ACHN (cell line): Measurements from ENCODE around the gene CHN2.

Experiments
- DNase-seq: peaks from one replicate; pipeline ENCODE4 v3.0.0-alpha.2; 2015
- in situ Hi-C: cut with HindIII; loops from 2 replicates; pipeline ENCODE4 v1.10.0; 2017; ENCODE audit warnings: low sequenced_read_pairs, low pct_ligation_motif_present, low pct_unique_long_range_greater_than_20kb

Gene CHN2

GRCh38 chr7:29194594-29195427 is at the start of gene CHN2:
Gene CHN2 (plus strand): TSS chr7:29194775.
- DNase-seq = peak; percentile 27
- in situ Hi-C loops = no loop called here

- in situ Hi-C loops = no loop called here
Observed at GRCh38 chr7:29145553-29146056, 49.0 kb upstream of the CHN2 start.

GRCh38 chr7:29146057-29146706 is 48.4 kb upstream of the CHN2 start, which contains the start of gene CPVL:
Gene CPVL (minus strand): TSS chr7:29146537. CDS start chr7:29121061, 25,476 bp downstream.
- DNase-seq = no peak
- in situ Hi-C loops = no loop called here

More at GRCh38 chr7:29145553-29146056, 49.0 kb upstream of the CHN2 start:
- DNase-seq = no peak

- DNase-seq = no peak
- in situ Hi-C loops = no loop called here
Observed at GRCh38 chr7:29146888-29147609, 47.5 kb upstream of the CHN2 start.

- in situ Hi-C loops = no loop called here
- DNase-seq = no peak
Observed at GRCh38 chr7:29147821-29148220, 46.8 kb upstream of the CHN2 start.

- no peak for DNase-seq
Observed at GRCh38 chr7:29149036-29149435, 45.5 kb upstream of the CHN2 start.

GRCh38 chr7:29150856-29151255 is 43.7 kb upstream of the CHN2 start:
- no peak for DNase-seq
- in situ Hi-C loops = no loop called here

More at GRCh38 chr7:29149036-29149435, 45.5 kb upstream of the CHN2 start:
- in situ Hi-C loops = no loop called here

- in situ Hi-C loops = no loop called here
- DNase-seq = no peak
Observed at GRCh38 chr7:29154076-29154475, 40.5 kb upstream of the CHN2 start.

- in situ Hi-C loops = no loop called here
- no peak for DNase-seq
Observed at GRCh38 chr7:29156907-29157452, 37.6 kb upstream of the CHN2 start.

- in situ Hi-C loops = no loop called here
- DNase-seq = no peak
Observed at GRCh38 chr7:29158795-29159423, 35.7 kb upstream of the CHN2 start.

GRCh38 chr7:29160080-29160479 is 34.5 kb upstream of the CHN2 start:
- in situ Hi-C loops = no loop called here
- no peak for DNase-seq

- in situ Hi-C loops = no loop called here
Observed at GRCh38 chr7:29161231-29161630, 33.3 kb upstream of the CHN2 start.

GRCh38 chr7:29162577-29162976 is 32.0 kb upstream of the CHN2 start:
- in situ Hi-C loops = no loop called here
- no peak for DNase-seq

More at GRCh38 chr7:29161231-29161630, 33.3 kb upstream of the CHN2 start:
- DNase-seq = no peak

- in situ Hi-C loops = no loop called here
- no peak for DNase-seq
Observed at GRCh38 chr7:29163854-29164253, 30.7 kb upstream of the CHN2 start.

- DNase-seq = no peak
- in situ Hi-C loops = no loop called here
Observed at GRCh38 chr7:29167721-29168120, 26.9 kb upstream of the CHN2 start.

- no peak for DNase-seq
- in situ Hi-C loops = no loop called here
Observed at GRCh38 chr7:29170781-29171180, 23.8 kb upstream of the CHN2 start.

GRCh38 chr7:29173458-29173857 is 21.1 kb upstream of the CHN2 start:
- in situ Hi-C loops = no loop called here
- DNase-seq = no peak

GRCh38 chr7:29177963-29178600 is 16.5 kb upstream of the CHN2 start:
- in situ Hi-C loops = no loop called here
- no peak for DNase-seq
